H9 (cell line): ENCODE measurements around the gene BRF1. TPM values are rescaled to one million over a fixed set of nuclear protein-coding genes. Genes with fewer than 3 reads are reported as not detected.

Source experiments
- DNase-seq: peaks from one replicate; pipeline ENCODE4 v3.0.0-alpha.2; 2017
- H2AFZ ChIP-seq: one replicate; pipeline ENCODE4 v1.6.1; 2013; ENCODE audit warnings: mild to moderate bottlenecking, low read length, control low read depth, moderate library complexity
- H2AK5ac ChIP-seq: 2 replicates; pipeline ENCODE4 v1.6.1; 2013; ENCODE audit warnings: low read length, control low read depth, mixed read lengths; ENCODE audit not compliant: insufficient read length
- H2BK120ac ChIP-seq: one replicate; pipeline ENCODE4 v1.6.1; 2013; ENCODE audit warnings: low read depth, mild to moderate bottlenecking, low read length, control low read depth, inconsistent platforms; ENCODE audit not compliant: poor library complexity, severe bottlenecking
- H2BK12ac ChIP-seq: 2 replicates; pipeline ENCODE4 v1.6.1; 2013; ENCODE audit warnings: low read length, control low read depth, mixed read lengths, low read depth; ENCODE audit not compliant: insufficient read length
- H2BK15ac ChIP-seq: 2 replicates; pipeline ENCODE4 v1.6.1; 2013; ENCODE audit warnings: low read depth, low read length, control low read depth
- H2BK20ac ChIP-seq: one replicate; pipeline ENCODE4 v1.6.1; 2013; ENCODE audit warnings: low read depth, mild to moderate bottlenecking, low read length, control low read depth, inconsistent platforms; ENCODE audit not compliant: poor library complexity, severe bottlenecking
- H2BK5ac ChIP-seq: 2 replicates; pipeline ENCODE4 v1.6.1; 2013; ENCODE audit warnings: low read length, control low read depth, mixed read lengths; ENCODE audit not compliant: insufficient read length
- H3K14ac ChIP-seq: 2 replicates; pipeline ENCODE4 v1.6.1; 2013; ENCODE audit warnings: low read length, control low read depth; ENCODE audit not compliant: insufficient read depth
- H3K18ac ChIP-seq: 2 replicates; pipeline ENCODE4 v1.6.1; 2013; ENCODE audit warnings: low read depth, mild to moderate bottlenecking, mixed read lengths, low read length, control low read depth; ENCODE audit not compliant: insufficient read length
- H3K23ac ChIP-seq: 2 replicates; pipeline ENCODE4 v1.6.1; 2013; ENCODE audit warnings: low read length, control low read depth, mixed read lengths, low read depth; ENCODE audit not compliant: insufficient read length
- H3K23me2 ChIP-seq: 2 replicates; pipeline ENCODE4 v1.6.1; 2013; ENCODE audit warnings: low read depth, mild to moderate bottlenecking, mixed read lengths, low read length, control low read depth; ENCODE audit not compliant: insufficient read length, poor library complexity, severe bottlenecking
- H3K27ac ChIP-seq: 2 replicates; pipeline ENCODE4 v1.5.1; 2013; ENCODE audit warnings: low read length, control low read depth, mixed read lengths, low read depth; ENCODE audit not compliant: insufficient read length
- H3K27me3 ChIP-seq: 2 replicates; pipeline ENCODE4 v1.6.1; 2013; ENCODE audit warnings: low read length, control low read depth, inconsistent platforms; ENCODE audit not compliant: insufficient read depth
- H3K4ac ChIP-seq: 2 replicates; pipeline ENCODE4 v1.6.1; 2013; ENCODE audit warnings: low read depth, mild to moderate bottlenecking, control low read depth, inconsistent platforms, low read length, moderate library complexity
- H3K4me1 ChIP-seq: 2 replicates; pipeline ENCODE4 v1.6.1; 2013; ENCODE audit warnings: low read length, control low read depth, inconsistent platforms; ENCODE audit not compliant: insufficient read depth
- H3K4me2 ChIP-seq: 2 replicates; pipeline ENCODE4 v1.6.1; 2013; ENCODE audit warnings: low read length, control low read depth, mixed read lengths; ENCODE audit not compliant: insufficient read length, insufficient read depth
- H3K56ac ChIP-seq: 2 replicates; pipeline ENCODE4 v1.6.1; 2013; ENCODE audit warnings: low read depth, mild to moderate bottlenecking, mixed read lengths, low read length, control low read depth; ENCODE audit not compliant: insufficient read length
- H3K79me1 ChIP-seq: 2 replicates; pipeline ENCODE4 v1.6.1; 2013; ENCODE audit warnings: low read depth, mild to moderate bottlenecking, moderate library complexity, low read length, control low read depth, inconsistent platforms; ENCODE audit not compliant: insufficient read depth, poor library complexity, severe bottlenecking
- H3K79me2 ChIP-seq: 2 replicates; pipeline ENCODE4 v1.6.1; 2013; ENCODE audit warnings: low read length, control low read depth, inconsistent platforms; ENCODE audit not compliant: insufficient read depth
- H3K9ac ChIP-seq: 2 replicates; pipeline ENCODE4 v1.6.1; 2013; ENCODE audit warnings: low read length, control low read depth, mixed read lengths; ENCODE audit not compliant: insufficient read length; ENCODE audit errors: extremely low read depth
- H3K9me3 ChIP-seq: one replicate; pipeline ENCODE4 v1.6.1; 2013; ENCODE audit warnings: low read depth, low read length, inconsistent platforms; ENCODE audit not compliant: control insufficient read depth
- H3T11ph ChIP-seq: one replicate; pipeline ENCODE4 v1.6.1; 2013; ENCODE audit warnings: mild to moderate bottlenecking, low read length, control low read depth, inconsistent platforms
- H4K20me1 ChIP-seq: one replicate; pipeline ENCODE4 v1.6.1; 2013; ENCODE audit not compliant: control insufficient read depth, insufficient read length, insufficient read depth
- H4K5ac ChIP-seq: 2 replicates; pipeline ENCODE4 v1.6.1; 2013; ENCODE audit warnings: low read depth, mild to moderate bottlenecking, mixed read lengths, low read length, control low read depth; ENCODE audit not compliant: insufficient read length
- H4K8ac ChIP-seq: replicated peaks from 2 replicates; pipeline ENCODE4 v1.6.1; 2013; ENCODE audit warnings: low read length, control low read depth, mixed read lengths, low read depth; ENCODE audit not compliant: insufficient read length
- H4K91ac ChIP-seq: 2 replicates; pipeline ENCODE4 v1.6.1; 2013; ENCODE audit warnings: low read depth, mild to moderate bottlenecking, moderate library complexity, mixed read lengths, low read length, control low read depth; ENCODE audit not compliant: insufficient read length
- H3K27ac Mint-ChIP-seq, 3 experiments: 2 replicates in 2 of 3; 3 replicates in 1 of 3; pipeline ENCODE4 v1.8.0; 2020 to 2021; ENCODE audit warnings: mixed read lengths in 3 of 3, mild to moderate bottlenecking in 1 of 3, moderate library complexity in 1 of 3
- H3K27me3 Mint-ChIP-seq: 2 replicates; pipeline ENCODE4 v1.8.0; 2021; ENCODE audit warnings: low read depth, mild to moderate bottlenecking, moderate library complexity, mixed read lengths
- H3K36me3 Mint-ChIP-seq, 3 experiments: 2 replicates in 2 of 3; 3 replicates in 1 of 3; pipeline ENCODE4 v1.8.0; 2020 to 2021; ENCODE audit warnings: low read depth in 3 of 3, mixed read lengths in 3 of 3; ENCODE audit not compliant: insufficient read depth in 1 of 3
- H3K4me1 Mint-ChIP-seq, 2 experiments: 2 replicates each; pipeline ENCODE4 v1.8.0; 2020; ENCODE audit warnings: mixed read lengths in 2 of 2
- H3K4me3 Mint-ChIP-seq, 2 experiments: 2 replicates in 1 of 2; 3 replicates in 1 of 2; pipeline ENCODE4 v1.8.0; 2020 to 2021; ENCODE audit warnings: mild to moderate bottlenecking in 2 of 2, mixed read lengths in 2 of 2, moderate library complexity in 1 of 2
- H3K9me3 Mint-ChIP-seq, 2 experiments: 2 replicates in 1 of 2; 3 replicates in 1 of 2; pipeline ENCODE4 v1.8.0; 2020; ENCODE audit warnings: mild to moderate bottlenecking in 2 of 2, mixed read lengths in 2 of 2, moderate library complexity in 1 of 2
- CTCF ChIP-seq: fragments of 200-600 bp; sonication (generic); conservative IDR thresholded peaks from 3 replicates; pipeline ENCODE4 v1.8.0; 2021; ENCODE audit warnings: antibody characterized with exemption, mild to moderate bottlenecking
- WGBS: extraction: QIAGEN DNeasy Blood & Tissue Kit; methylation state at CpG from one replicate; pipeline ENCODE4 v1.1.7; 2013; ENCODE audit warnings: missing lambda C conversion rate, low lambda C conversion rate, mixed read lengths; ENCODE audit not compliant: insufficient read length; ENCODE audit errors: extremely low coverage; 5-methylcytosine and 5-hydroxymethylcytosine counted together
- total RNA-seq: library from RNA; stranded (reverse); gene quantifications from 2 replicates; pipeline ENCODE4 v1.2.1, GENCODE V29; 2021

Gene BRF1
- total RNA-seq, 1 experiment from 2014 or later: 28.3 TPM

- no peak overlapping the region for H2AFZ ChIP-seq
- no peak overlapping the region for H4K8ac ChIP-seq
- H3K27me3 ChIP-seq: no peaks in the 10 kb centered on the region
- no peaks in the 10 kb centered on the region for H3K9me3 ChIP-seq
- no peak overlapping the region for H2BK12ac ChIP-seq
- H3K79me2 ChIP-seq: no peaks in the 10 kb centered on the region
- no peak overlapping the region for H3K4me2 ChIP-seq
- H3K4me1 Mint-ChIP-seq: peaks cover 0 to 4% of the 10 kb centered on the region in 2 experiments; a peak in 2 of 4 replicates
- no peak overlapping the region for H2BK5ac ChIP-seq
- H2BK120ac ChIP-seq: no peak overlapping the region
- H3K9me3 Mint-ChIP-seq: no peaks in the 10 kb centered on the region
- H2AK5ac ChIP-seq: no peak overlapping the region
- no peak overlapping the region for H3K56ac ChIP-seq
- H3K79me1 ChIP-seq: no peaks in the 10 kb centered on the region
- H3K23me2 ChIP-seq: no peaks in the 10 kb centered on the region
- no peak overlapping the region for H3K4me3 Mint-ChIP-seq
- no peak for TF ChIP-seq CTCF
- no peak overlapping the region for H3T11ph ChIP-seq
- no peak overlapping the region for H4K91ac ChIP-seq
- no peaks in the 10 kb centered on the region for H3K4me1 ChIP-seq
- peaks cover 0 to 2% (median 0%) of the 10 kb centered on the region in 3 experiments; a peak in 1 of 7 replicates for H3K36me3 Mint-ChIP-seq
- H3K9ac ChIP-seq: no peak overlapping the region
- no peak overlapping the region for H3K4ac ChIP-seq
- WGBS: no CpG with 5 or more reads among the region's 22 CpGs
- no peak overlapping the region for H4K5ac ChIP-seq
- no peak overlapping the region for H3K27ac ChIP-seq
- H3K14ac ChIP-seq: no peak overlapping the region; the same call in 1 of the 2 replicates
- H3K27me3 Mint-ChIP-seq: no peaks in the 10 kb centered on the region
- peak; percentile 19 for DNase-seq
- H3K18ac ChIP-seq: no peak overlapping the region
- H4K20me1 ChIP-seq: no peaks in the 10 kb centered on the region
- H2BK20ac ChIP-seq: no peak overlapping the region
- H3K27ac Mint-ChIP-seq: no peak overlapping the region; a peak in 1 of 7 replicates
- no peak overlapping the region for H2BK15ac ChIP-seq
- H3K23ac ChIP-seq: no peak overlapping the region
Measured at GRCh38 chr14:105271224-105271890, 29.4 kb downstream of the BRF1 start.
